Measurements from ENCODE around the gene FOXJ1.
A peak's percentile ranks its signal among the peaks of the same experiment; 100 is the strongest.

Gene FOXJ1

DNA sequence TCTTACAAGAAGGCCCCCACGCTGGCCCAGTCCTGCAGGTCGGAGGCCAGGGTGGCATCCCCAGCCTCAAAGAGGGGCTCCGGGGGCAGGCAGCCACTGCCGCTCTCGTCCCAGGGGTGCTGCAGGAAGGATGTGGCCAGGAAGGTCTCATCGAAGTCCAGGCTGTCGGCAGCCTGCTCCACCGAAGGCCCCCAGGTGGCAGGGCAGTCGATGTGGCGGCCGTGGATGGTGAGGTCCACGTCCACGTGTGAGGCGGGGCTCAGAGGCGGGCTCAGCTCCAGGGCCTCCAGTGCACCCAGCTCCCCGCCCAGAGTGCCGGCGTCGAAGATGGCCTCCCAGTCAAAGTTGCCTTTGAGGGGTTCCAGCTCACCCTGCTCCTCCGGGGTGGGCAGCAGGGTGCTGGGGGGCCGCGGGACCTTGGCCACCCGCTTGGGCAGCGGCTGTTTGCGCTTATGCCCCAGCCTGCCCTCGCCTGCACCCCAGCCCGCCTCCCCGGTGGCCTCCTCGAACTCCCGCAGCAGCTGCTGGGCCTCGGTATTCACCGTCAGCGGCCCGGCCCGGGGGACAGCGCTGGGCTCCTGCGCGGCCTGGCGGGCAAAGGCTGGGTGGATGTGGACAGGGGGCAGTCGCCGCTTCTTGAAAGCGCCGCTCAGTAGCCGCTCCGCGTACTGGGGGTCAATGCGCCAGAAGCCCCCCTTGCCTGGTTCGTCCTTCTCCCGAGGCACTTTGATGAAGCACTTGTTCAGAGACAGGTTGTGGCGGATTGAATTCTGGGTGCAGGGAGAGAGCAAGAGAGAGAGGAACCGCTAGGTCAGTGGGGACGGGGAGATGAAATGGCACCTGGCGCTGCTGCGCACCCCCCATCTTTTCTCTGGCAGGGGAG, 3.5 kb downstream of the FOXJ1 start:
- TF ChIP-seq POU2F2 (IDR thresholded peaks at IDR 0.05; ENCODE audit: low read depth, low read length) (no peak), PAX5 (IDR thresholded peaks at IDR 0.05; ENCODE audit: insufficient read depth, low read length, severe bottlenecking) (no peak), POLR2A (IDR thresholded peaks at IDR 0.05; ENCODE audit: low read depth, low read length) (no peak), TAF1 (IDR thresholded peaks at IDR 0.05; ENCODE audit: low read depth, low read length) (no peak), SPI1 (IDR thresholded peaks at IDR 0.05; ENCODE audit: low read depth, low read length) (no peak), POLR2AphosphoS5 (IDR thresholded peaks at IDR 0.05; ENCODE audit: low read depth, low read length) (no peak)
- no peak for DNase-seq (ENCODE audit: insufficient read length, low spot score)
- FAIRE-seq = no peak

DNA sequence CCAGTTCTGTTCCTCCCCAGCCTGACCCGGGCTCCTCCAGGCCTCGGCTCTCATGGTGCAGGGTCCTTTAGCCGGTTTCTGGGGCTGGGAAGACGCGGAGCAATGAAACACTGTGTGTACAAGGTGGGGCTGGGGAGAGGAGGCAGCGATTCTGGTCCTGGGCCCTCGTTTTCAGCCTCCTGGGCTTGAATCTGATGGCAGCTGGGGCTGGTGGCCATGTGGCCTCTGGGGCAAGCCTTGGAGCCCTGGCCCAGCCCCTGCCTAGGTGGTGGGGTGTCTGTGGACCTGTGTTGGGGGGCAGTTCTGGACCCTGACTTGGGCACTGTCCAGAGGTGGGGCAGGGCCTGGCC, 4.1 kb downstream of the FOXJ1 start:
- DNase-seq (ENCODE audit: insufficient read length, low spot score) (no peak), FAIRE-seq (no peak)
- TF ChIP-seq SPI1 (IDR thresholded peaks at IDR 0.05; ENCODE audit: low read depth, low read length) (no peak), POLR2AphosphoS5 (IDR thresholded peaks at IDR 0.05; ENCODE audit: low read depth, low read length) (no peak), POLR2A (IDR thresholded peaks at IDR 0.05; ENCODE audit: low read depth, low read length) (no peak), POU2F2 (IDR thresholded peaks at IDR 0.05; ENCODE audit: low read depth, low read length) (no peak), TAF1 (IDR thresholded peaks at IDR 0.05; ENCODE audit: low read depth, low read length) (no peak), PAX5 (IDR thresholded peaks at IDR 0.05; ENCODE audit: insufficient read depth, low read length, severe bottlenecking) (no peak)

DNA sequence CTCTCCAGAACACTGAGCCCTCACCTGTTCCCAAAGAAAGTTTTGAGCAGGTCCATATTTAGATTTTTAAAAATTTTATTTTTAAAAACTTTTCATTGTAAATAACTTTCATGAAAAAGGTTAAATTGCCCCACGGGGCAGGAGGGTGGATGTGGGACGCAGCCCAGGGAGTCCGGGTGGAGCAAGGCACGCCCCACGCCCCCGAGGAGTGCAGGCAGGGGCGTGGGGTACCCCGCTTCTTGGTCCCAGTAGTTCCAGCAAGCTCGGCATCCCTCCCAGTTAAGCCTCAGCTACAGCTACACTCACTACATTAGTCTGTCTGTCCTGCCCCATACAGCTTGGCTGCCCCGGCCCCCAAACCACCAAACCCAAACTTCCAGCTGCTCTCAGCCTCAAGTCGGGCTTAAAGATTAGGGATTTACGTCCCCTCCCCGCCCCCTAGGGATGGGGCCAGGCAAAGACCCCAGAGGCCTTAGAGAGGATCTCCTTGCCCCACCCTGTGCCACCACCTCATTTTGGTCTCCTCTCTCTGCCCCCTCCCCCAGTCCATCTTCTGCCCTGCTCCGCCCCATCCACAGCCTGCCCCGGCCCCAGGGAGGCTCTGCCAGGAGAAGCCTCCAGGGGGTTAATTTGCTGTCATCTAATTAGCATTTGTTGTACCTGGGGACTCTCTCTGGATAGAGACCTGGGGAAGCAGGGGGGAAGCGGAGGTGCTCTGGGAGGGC, 4.6 kb downstream of the FOXJ1 start:
- no peak for DNase-seq (ENCODE audit: insufficient read length, low spot score)
- no peak for TF ChIP-seq POU2F2 (IDR thresholded peaks at IDR 0.05; ENCODE audit: low read depth, low read length)
- no peak for TF ChIP-seq POLR2A (IDR thresholded peaks at IDR 0.05; ENCODE audit: low read depth, low read length)
- TF ChIP-seq POLR2AphosphoS5 (IDR thresholded peaks at IDR 0.05; ENCODE audit: low read depth, low read length) = no peak
- no peak for FAIRE-seq

DNA sequence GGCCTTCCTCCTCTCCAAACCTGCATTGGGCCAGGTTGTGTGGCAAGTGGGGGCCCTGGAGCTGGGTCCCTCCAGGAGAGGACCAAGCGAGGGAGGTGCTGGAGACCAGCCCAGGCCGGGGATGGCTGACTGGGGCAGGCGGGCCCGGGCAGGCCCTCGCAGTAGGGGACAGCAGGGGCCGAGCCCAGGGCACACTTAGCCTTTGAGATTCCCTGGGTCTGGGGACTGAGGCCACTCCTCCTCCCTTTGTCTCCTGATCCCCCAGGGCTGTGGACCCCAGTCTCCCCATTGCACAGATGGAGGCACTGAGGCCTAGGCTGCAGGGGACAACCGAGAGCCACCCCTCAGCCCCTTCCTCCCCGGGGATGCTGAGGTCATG, 5.2 kb downstream of the FOXJ1 start:
- DNase-seq (ENCODE audit: insufficient read length, low spot score) (no peak), FAIRE-seq (no peak)
- TF ChIP-seq PAX5 (IDR thresholded peaks at IDR 0.05; ENCODE audit: insufficient read depth, low read length, severe bottlenecking) (no peak), POU2F2 (IDR thresholded peaks at IDR 0.05; ENCODE audit: low read depth, low read length) (no peak), TAF1 (IDR thresholded peaks at IDR 0.05; ENCODE audit: low read depth, low read length) (no peak), POLR2AphosphoS5 (IDR thresholded peaks at IDR 0.05; ENCODE audit: low read depth, low read length) (no peak), POLR2A (IDR thresholded peaks at IDR 0.05; ENCODE audit: low read depth, low read length) (no peak), SPI1 (IDR thresholded peaks at IDR 0.05; ENCODE audit: low read depth, low read length) (no peak)

DNA sequence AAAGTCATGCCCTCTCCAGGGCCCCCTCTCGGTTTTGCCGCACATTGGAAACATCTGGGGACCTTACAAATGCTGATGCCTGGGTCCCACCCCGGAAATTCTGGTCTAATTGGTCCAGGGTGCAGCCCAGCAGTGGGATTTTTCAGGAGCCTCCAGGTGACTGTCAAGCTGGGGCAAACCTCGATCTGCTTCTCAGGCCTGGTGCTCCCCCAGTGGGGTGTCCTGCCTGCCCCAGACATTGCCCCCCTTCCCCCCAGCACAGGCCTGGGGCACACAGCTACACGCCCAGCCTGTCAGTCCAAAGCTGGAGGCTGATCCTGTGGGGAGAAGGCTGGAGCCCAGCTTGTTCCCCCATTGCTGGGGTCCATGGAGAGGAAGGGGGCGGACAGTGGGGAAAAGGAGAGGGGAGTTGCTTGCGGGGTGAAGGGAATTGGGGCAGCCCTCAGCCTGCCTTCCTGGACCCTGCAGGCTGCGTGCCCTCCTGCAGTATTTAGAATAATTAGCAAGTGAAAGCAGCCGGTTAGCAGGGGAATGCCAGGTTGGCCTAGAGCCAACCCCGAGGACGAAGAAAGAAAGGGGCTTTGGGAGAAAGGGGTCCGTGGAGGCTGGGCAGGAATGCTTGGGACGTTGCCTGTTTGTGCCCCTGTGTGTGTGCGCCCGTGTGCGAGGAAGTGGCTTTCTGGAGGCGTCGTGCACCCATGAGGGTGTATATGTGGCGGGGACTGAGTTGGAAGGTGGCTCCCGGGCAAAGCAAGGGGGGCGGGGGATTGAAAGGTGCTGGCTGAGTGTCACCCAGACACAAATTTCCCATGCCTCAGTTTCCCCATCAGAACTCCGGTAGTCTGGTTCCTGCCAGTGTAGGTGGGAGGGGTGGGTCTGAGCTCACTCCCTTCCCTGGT, 5.9 kb downstream of the FOXJ1 start:
- DNase-seq (ENCODE audit: insufficient read length, low spot score) (no peak), FAIRE-seq (no peak)
- TF ChIP-seq POLR2A (IDR thresholded peaks at IDR 0.05; ENCODE audit: low read depth, low read length) = no peak
- no peak for TF ChIP-seq PAX5 (IDR thresholded peaks at IDR 0.05; ENCODE audit: insufficient read depth, low read length, severe bottlenecking)
- TF ChIP-seq POU2F2 (IDR thresholded peaks at IDR 0.05; ENCODE audit: low read depth, low read length) = no peak

DNA sequence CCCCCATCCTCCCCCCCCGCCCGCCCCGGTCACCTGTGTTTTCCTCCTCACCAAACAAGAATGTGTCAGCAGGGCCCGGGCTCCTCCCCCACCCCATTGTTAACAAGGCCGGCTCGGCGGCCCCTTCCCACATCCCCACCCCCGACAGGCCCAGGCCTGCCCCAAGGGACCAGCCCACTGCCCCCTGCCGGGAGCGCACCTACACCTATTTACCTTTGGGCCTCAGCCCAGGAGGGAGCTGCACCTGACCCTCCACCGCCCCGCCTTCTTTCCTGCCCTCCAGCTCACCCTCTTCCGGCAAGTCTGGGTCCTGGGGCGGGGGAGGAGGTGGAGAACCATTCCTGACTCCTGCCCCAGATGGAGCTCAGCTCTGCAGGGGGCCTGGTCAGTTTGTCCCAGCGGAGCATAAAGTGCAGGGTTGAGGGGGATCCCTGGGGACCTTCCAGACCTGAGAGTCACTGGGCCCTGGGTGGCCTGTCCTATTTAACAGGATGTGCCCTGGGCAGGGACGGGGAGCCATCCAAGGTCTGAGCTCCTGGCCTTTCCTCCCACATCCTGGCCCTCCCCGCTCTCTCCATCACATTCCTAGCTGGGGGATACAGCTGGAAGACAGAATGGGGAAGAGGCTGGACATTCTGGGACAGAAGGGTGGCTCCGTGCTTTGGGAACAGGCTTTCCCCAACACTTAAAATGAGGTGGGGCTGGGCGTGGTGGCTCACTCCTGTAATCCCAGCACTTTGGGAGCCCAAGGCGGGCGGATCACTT, 8.3 kb downstream of the FOXJ1 start:
- TF ChIP-seq POU2F2 (IDR thresholded peaks at IDR 0.05; ENCODE audit: low read depth, low read length) (no peak), PAX5 (IDR thresholded peaks at IDR 0.05; ENCODE audit: insufficient read depth, low read length, severe bottlenecking) (no peak)
- FAIRE-seq = no peak
- no peak for DNase-seq (ENCODE audit: insufficient read length, low spot score)

DNA sequence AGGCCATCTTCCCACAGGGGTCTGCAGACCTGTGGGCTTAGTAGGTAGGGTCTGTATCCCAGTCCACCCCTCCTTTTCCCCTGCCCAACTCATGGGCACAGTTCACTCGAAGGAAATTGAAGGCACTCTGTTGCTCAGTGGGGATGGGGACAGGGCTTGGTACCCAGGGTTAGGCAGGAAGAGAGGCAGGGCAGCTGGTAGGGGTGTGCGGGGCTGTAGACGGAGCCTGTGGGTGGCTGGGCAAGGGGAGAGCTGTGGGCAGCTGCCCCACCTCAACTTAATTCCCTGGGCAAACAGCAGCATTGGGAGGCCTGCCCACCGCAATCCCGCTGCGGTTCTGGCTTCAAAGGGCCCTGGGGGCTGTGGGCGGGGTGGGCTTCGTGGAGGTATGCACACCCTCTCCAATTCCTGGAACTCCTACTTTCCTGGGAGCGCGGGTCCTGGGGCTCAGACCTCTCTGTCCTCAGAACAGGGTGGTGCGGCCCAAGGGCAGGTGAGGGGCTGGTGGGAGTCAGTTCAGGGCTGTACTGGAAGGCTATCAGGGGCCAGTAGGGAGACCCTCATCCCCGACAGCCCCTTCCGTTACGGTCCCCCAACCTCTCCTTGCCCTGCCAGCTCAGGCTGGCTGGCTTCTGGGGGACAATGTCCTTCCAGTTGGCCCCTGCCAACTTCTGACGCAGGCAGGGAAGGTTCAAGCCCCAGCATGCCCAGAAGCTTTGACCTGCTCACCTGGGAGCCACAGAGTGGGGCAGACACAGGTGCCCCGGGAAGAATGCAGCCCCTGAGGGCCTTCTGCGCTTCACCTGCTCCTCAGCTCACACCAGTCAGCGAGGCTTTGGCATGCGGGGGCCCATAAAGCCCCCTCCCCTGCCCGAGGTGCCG, 9.1 kb downstream of the FOXJ1 start:
- FAIRE-seq (peak; percentile 31), DNase-seq (ENCODE audit: insufficient read length, low spot score) (no peak)
- TF ChIP-seq POU2F2 (IDR thresholded peaks at IDR 0.05; ENCODE audit: low read depth, low read length) (no peak), PAX5 (IDR thresholded peaks at IDR 0.05; ENCODE audit: insufficient read depth, low read length, severe bottlenecking) (no peak), SPI1 (IDR thresholded peaks at IDR 0.05; ENCODE audit: low read depth, low read length) (no peak), POLR2AphosphoS5 (IDR thresholded peaks at IDR 0.05; ENCODE audit: low read depth, low read length) (no peak), TAF1 (IDR thresholded peaks at IDR 0.05; ENCODE audit: low read depth, low read length) (no peak), POLR2A (IDR thresholded peaks at IDR 0.05; ENCODE audit: low read depth, low read length) (no peak)

DNA sequence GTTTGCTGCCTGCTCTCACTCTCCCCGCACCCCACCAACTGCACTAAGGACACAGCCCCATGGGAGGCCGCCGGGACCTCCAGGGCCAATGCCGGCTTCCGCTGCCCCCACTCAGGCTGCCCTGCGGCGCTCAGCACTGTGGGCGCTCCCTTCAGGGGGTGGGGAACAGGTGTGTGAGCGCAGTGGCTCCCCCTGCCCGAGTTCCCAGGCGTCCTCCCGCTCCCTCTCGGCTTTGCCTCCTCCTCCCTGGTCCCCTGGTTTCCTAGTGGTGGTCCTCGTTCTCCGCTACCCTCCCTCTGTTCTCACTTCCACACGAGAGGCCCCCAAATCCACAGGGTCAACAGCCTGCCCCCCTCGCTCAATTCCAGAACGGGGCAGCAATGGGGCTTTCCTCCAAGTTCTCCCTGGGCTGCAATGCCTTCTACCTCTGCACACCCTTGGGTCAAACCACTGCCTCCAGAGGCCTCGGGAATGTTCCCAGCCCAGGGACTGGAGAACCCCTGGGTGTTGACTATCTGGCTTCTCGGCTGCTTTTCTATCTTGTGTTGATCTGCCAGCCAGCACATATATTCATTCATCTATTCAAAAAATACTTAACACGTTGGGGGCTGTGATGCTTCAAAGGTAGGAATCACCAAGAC, 9.9 kb downstream of the FOXJ1 start:
- TF ChIP-seq SPI1 (IDR thresholded peaks at IDR 0.05; ENCODE audit: low read depth, low read length) (no peak), POLR2AphosphoS5 (IDR thresholded peaks at IDR 0.05; ENCODE audit: low read depth, low read length) (no peak), PAX5 (IDR thresholded peaks at IDR 0.05; ENCODE audit: insufficient read depth, low read length, severe bottlenecking) (no peak), POLR2A (IDR thresholded peaks at IDR 0.05; ENCODE audit: low read depth, low read length) (no peak), TAF1 (IDR thresholded peaks at IDR 0.05; ENCODE audit: low read depth, low read length) (no peak), POU2F2 (IDR thresholded peaks at IDR 0.05; ENCODE audit: low read depth, low read length) (no peak)
- no peak for FAIRE-seq

More for the DNA sequence above, 9.9 kb downstream of the FOXJ1 start:
- DNase-seq (ENCODE audit: insufficient read length, low spot score) = no peak
